HCT116 (cell line): ENCODE results near the gene MTMR12.
"Not testable (repeated sequence)": the region's sequence is repeated elsewhere in the genome, so short reads cannot be mapped to it uniquely, and the experiment has no call there.

ENCODE experiments used
- MAX ChIP-seq: IDR thresholded peaks from 2 replicates; pipeline ENCODE4 v1.6.1; 2012
- POLR2A ChIP-seq: IDR thresholded peaks from 2 replicates; pipeline ENCODE4 v1.7.0; 2011; ENCODE audit warnings: borderline replicate concordance; ENCODE audit not compliant: insufficient read depth, insufficient read length; ENCODE audit errors: extremely low read depth

GRCh38 chr5:32290501-32290900 lies 22.2 kb downstream of the MTMR12 start:
- TF ChIP-seq MAX, POLR2A: not testable (repeated sequence)
